NCI-H526 treated with DMSO at 0.1 percent for 48 hours (cell line): ENCODE results near the gene VSIG4.
"Not testable (repeated sequence)": the region's sequence is repeated elsewhere in the genome, so short reads cannot be mapped to it uniquely, and the experiment has no call there.

Source experiments
- DNase-seq: peaks from one replicate; lab custom pipeline; 2025; lab: John Stamatoyannopoulos, UW

VSIG4 gene

DNA sequence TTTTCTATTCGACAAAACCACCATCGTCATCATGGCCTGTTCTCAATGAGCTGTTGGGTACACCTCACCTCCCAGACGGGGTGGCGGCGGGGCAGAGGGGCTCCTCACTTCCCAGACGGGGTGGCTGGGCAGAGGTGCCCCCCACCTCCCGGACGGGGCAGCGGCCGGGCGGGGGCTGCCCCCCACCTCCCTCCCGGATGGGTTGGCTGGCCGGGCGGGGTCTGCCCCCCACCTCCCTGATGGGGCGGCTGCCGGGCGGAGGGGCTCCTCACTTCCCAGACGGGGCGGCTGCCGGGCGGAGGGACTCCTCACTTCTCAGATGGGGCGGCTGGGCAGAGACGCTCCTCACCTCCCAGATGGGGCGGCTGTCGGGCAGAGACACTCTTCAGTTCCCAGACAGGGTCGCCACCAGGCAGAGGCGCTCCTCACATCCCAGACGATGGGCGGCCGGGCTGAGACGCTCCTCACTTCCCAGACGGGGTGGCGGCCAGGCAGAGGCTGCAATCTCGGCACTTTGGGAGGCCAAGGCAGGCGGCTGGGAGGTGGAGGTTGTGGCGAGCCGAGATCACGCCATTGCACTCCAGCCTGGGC is 64.6 kb downstream of the VSIG4 start:
- DNase-seq = not testable (repeated sequence)
